NB4 (cell line): ENCODE data around the gene SULT6B1.
"Not testable (repeated sequence)": the region's sequence is repeated elsewhere in the genome, so short reads cannot be mapped to it uniquely, and the experiment has no call there.

Source experiments
- MAX ChIP-seq: IDR thresholded peaks from 2 replicates; pipeline ENCODE4 v1.6.1; 2011; ENCODE audit warnings: low read depth, low read length
- POLR2A ChIP-seq: IDR thresholded peaks from 2 replicates; pipeline ENCODE4 v1.6.1; 2011; ENCODE audit warnings: mild to moderate bottlenecking; ENCODE audit not compliant: insufficient read length; ENCODE audit errors: extremely low read depth
- TF ChIP-seq, protein P1 (sequence below): IDR thresholded peaks from one replicate; pipeline ENCODE4 v1.5.1; 2012; ENCODE audit warnings: low read depth, low read length

DNA sequence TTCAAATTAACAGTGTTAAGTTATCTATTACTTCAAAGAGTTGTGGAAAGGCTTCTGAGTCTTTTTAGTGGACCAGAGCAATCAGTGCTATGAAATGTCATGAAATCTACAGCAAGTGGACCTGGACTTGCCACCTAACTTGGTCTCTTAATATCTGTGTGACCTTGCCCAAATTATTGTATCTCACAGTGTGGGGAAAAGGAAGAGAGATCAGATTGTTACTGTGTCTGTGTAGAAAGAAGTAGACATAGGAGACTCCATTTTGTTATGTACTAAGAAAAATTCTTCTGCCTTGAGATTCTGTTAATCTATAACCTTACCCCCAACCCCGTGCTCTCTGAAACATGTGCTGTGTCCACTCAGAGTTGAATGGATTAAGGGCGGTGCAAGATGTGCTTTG, 36.7 kb upstream of the SULT6B1 start:
- TF ChIP-seq POLR2A, MAX: not testable (repeated sequence)
- TF ChIP-seq, protein P1, sequence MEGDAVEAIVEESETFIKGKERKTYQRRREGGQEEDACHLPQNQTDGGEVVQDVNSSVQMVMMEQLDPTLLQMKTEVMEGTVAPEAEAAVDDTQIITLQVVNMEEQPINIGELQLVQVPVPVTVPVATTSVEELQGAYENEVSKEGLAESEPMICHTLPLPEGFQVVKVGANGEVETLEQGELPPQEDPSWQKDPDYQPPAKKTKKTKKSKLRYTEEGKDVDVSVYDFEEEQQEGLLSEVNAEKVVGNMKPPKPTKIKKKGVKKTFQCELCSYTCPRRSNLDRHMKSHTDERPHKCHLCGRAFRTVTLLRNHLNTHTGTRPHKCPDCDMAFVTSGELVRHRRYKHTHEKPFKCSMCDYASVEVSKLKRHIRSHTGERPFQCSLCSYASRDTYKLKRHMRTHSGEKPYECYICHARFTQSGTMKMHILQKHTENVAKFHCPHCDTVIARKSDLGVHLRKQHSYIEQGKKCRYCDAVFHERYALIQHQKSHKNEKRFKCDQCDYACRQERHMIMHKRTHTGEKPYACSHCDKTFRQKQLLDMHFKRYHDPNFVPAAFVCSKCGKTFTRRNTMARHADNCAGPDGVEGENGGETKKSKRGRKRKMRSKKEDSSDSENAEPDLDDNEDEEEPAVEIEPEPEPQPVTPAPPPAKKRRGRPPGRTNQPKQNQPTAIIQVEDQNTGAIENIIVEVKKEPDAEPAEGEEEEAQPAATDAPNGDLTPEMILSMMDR, result not testable (repeated sequence)
